HEK293T (cell line): ENCODE results near the gene SLC31A1.

Source experiments
- CTBP1 ChIP-seq: fragments of 450-650 bp; IDR thresholded peaks from 2 replicates; pipeline ENCODE4 v1.6.1; 2016; ENCODE audit warnings: borderline replicate concordance
- FOXA1 ChIP-seq: fragments of 450-650 bp; IDR thresholded peaks from 2 replicates; pipeline ENCODE4 v1.6.1; 2016; ENCODE audit warnings: mild to moderate bottlenecking
- HDGF ChIP-seq: fragments of 450-650 bp; IDR thresholded peaks from 2 replicates; pipeline ENCODE4 v1.6.1; 2017; ENCODE audit warnings: antibody characterized with exemption, borderline replicate concordance

- no peak for TF ChIP-seq FOXA1
- TF ChIP-seq CTBP1 = no peak
- no peak for TF ChIP-seq HDGF
Observed at GRCh38 chr9:113278840-113279239, 57.5 kb downstream of the SLC31A1 start.
